ENCODE results near the gene EFNB2.

The EFNB2 gene

GRCh38 chr13:106535552-106536243 lies at the start of gene EFNB2:
Gene EFNB2, minus strand, starts transcription at chr13:106535662. Its CDS starts 698 bp downstream, at chr13:106534964.
- DNase-seq: peak; percentile 95 to 98

GRCh38 chr13:106581225-106581624 lies 45.8 kb upstream of the EFNB2 start:
- DNase-seq: no peak

- no peak for DNase-seq
Observed at GRCh38 chr13:106575896-106576295, 40.4 kb upstream of the EFNB2 start.

GRCh38 chr13:106573868-106574267 lies 38.4 kb upstream of the EFNB2 start:
- no peak for DNase-seq

- no peak for DNase-seq
Observed at GRCh38 chr13:106573284-106573846, 37.9 kb upstream of the EFNB2 start.

GRCh38 chr13:106570299-106570852 lies 34.9 kb upstream of the EFNB2 start:
- no peak for DNase-seq

GRCh38 chr13:106569233-106570095 lies 34.0 kb upstream of the EFNB2 start:
- DNase-seq: no peak

GRCh38 chr13:106568299-106569003 lies 33.0 kb upstream of the EFNB2 start:
- no peak for DNase-seq

GRCh38 chr13:106567474-106568298 lies 32.2 kb upstream of the EFNB2 start, which contains the start of gene ARGLU1:
Gene ARGLU1, minus strand, starts transcription at chr13:106568137. Its CDS starts 218 bp downstream, at chr13:106567919.
- DNase-seq: peak; percentile 95

GRCh38 chr13:106566641-106567473 lies 31.4 kb upstream of the EFNB2 start:
- peak in 1 of 2 experiments; percentile 25 for DNase-seq

GRCh38 chr13:106565127-106565775 lies 29.8 kb upstream of the EFNB2 start:
- DNase-seq: no peak

- no peak for DNase-seq
Observed at GRCh38 chr13:106562301-106562700, 26.8 kb upstream of the EFNB2 start.

- no peak for DNase-seq
Observed at GRCh38 chr13:106561551-106562170, 26.2 kb upstream of the EFNB2 start.

GRCh38 chr13:106560821-106561220 lies 25.4 kb upstream of the EFNB2 start:
- no peak for DNase-seq

- DNase-seq: no peak
Observed at GRCh38 chr13:106558527-106558926, 23.1 kb upstream of the EFNB2 start.

GRCh38 chr13:106555631-106556328 lies 20.3 kb upstream of the EFNB2 start:
- no peak for DNase-seq

GRCh38 chr13:106551751-106552150 lies 16.3 kb upstream of the EFNB2 start:
- DNase-seq: no peak

- DNase-seq: no peak
Observed at GRCh38 chr13:106551350-106551749, 15.9 kb upstream of the EFNB2 start.

- no peak for DNase-seq
Observed at GRCh38 chr13:106550570-106551135, 15.2 kb upstream of the EFNB2 start.
